ENCODE results near the gene SMARCA5. TPM values are rescaled to one million over a fixed set of nuclear protein-coding genes. Genes with fewer than 3 reads are reported as not detected.

Gene SMARCA5
- total RNA-seq, 4 donors from 2014 or later = 21.5 to 35.9 (median 26.2) TPM

- peaks cover 0 to 6% (median 0%) of the 10 kb centered on the region in 4 donors for H3K9me3 ChIP-seq
- H3K4me1 ChIP-seq = no peaks in the 10 kb centered on the region
- no peaks in the 10 kb centered on the region for H3K36me3 ChIP-seq
- H3K4me3 ChIP-seq = no peak overlapping the region
- H3K27me3 ChIP-seq = no peaks in the 10 kb centered on the region
- no peak for DNase-seq
- H3K27ac ChIP-seq = no peak overlapping the region
- TF ChIP-seq CTCF (IDR thresholded peaks at IDR 0.05) (no peak), POLR2A (IDR thresholded peaks at IDR 0.05) (no peak)
These were observed 72.6 kb downstream of the SMARCA5 start for GRCh38 chr4:143586080-143586479.

GRCh38 chr4:143587703-143588102 is 74.2 kb downstream of the SMARCA5 start:
- DNase-seq = no peak

GRCh38 chr4:143597276-143597675 is 83.8 kb downstream of the SMARCA5 start:
- H3K4me3 ChIP-seq = no peak overlapping the region
- TF ChIP-seq POLR2A (IDR thresholded peaks at IDR 0.05) (no peak), CTCF (IDR thresholded peaks at IDR 0.05) (no peak)
- no peak overlapping the region for H3K27ac ChIP-seq
- no peaks in the 10 kb centered on the region for H3K4me1 ChIP-seq
- no peak for DNase-seq
- no peaks in the 10 kb centered on the region for H3K36me3 ChIP-seq
- no peaks in the 10 kb centered on the region for H3K9me3 ChIP-seq
- no peaks in the 10 kb centered on the region for H3K27me3 ChIP-seq

More at GRCh38 chr4:143587703-143588102, 74.2 kb downstream of the SMARCA5 start:
- no peaks in the 10 kb centered on the region for H3K27me3 ChIP-seq
- H3K4me1 ChIP-seq = no peaks in the 10 kb centered on the region
- TF ChIP-seq POLR2A (IDR thresholded peaks at IDR 0.05) = no peak
- no peak for TF ChIP-seq CTCF (IDR thresholded peaks at IDR 0.05)
- H3K9me3 ChIP-seq = peaks cover 0 to 6% (median 0%) of the 10 kb centered on the region in 4 donors
- no peaks in the 10 kb centered on the region for H3K36me3 ChIP-seq
- no peak overlapping the region for H3K4me3 ChIP-seq
- H3K27ac ChIP-seq = no peak overlapping the region

- Histone ChIP-seq H3K36me3 (no peaks in the 10 kb centered on the region), H3K27ac (no peak overlapping the region), H3K4me3 (no peak overlapping the region), H3K4me1 (no peaks in the 10 kb centered on the region), H3K27me3 (no peaks in the 10 kb centered on the region), H3K9me3 (no peaks in the 10 kb centered on the region)
- TF ChIP-seq POLR2A (IDR thresholded peaks at IDR 0.05) (no peak), CTCF (IDR thresholded peaks at IDR 0.05) (no peak)
- DNase-seq = no peak
These were observed 85.3 kb downstream of the SMARCA5 start for GRCh38 chr4:143598816-143599215.

- Histone ChIP-seq H3K4me1 (no peaks in the 10 kb centered on the region), H3K27me3 (no peaks in the 10 kb centered on the region), H3K36me3 (no peaks in the 10 kb centered on the region), H3K9me3 (no peaks in the 10 kb centered on the region), H3K27ac (no peak overlapping the region), H3K4me3 (no peak overlapping the region)
- TF ChIP-seq CTCF (IDR thresholded peaks at IDR 0.05) (no peak), POLR2A (IDR thresholded peaks at IDR 0.05) (no peak)
- DNase-seq = no peak
These were observed 86.3 kb downstream of the SMARCA5 start for GRCh38 chr4:143599827-143600226.

GRCh38 chr4:143606480-143606879 is 93.0 kb downstream of the SMARCA5 start:
- H3K27ac ChIP-seq = no peak overlapping the region
- TF ChIP-seq CTCF (IDR thresholded peaks at IDR 0.05) (no peak), POLR2A (IDR thresholded peaks at IDR 0.05) (no peak)
- DNase-seq = no peak
- no peaks in the 10 kb centered on the region for H3K9me3 ChIP-seq
- H3K4me1 ChIP-seq = no peaks in the 10 kb centered on the region
- no peaks in the 10 kb centered on the region for H3K27me3 ChIP-seq
- H3K4me3 ChIP-seq = no peak overlapping the region
- H3K36me3 ChIP-seq = no peaks in the 10 kb centered on the region

All from Peyer's patch (tissue), 4 donors.